ENCODE results near the gene TM9SF3.
"Not testable (repeated sequence)": the region's sequence is repeated elsewhere in the genome, so short reads cannot be mapped to it uniquely, and the experiment has no call there.

Gene TM9SF3

DNA sequence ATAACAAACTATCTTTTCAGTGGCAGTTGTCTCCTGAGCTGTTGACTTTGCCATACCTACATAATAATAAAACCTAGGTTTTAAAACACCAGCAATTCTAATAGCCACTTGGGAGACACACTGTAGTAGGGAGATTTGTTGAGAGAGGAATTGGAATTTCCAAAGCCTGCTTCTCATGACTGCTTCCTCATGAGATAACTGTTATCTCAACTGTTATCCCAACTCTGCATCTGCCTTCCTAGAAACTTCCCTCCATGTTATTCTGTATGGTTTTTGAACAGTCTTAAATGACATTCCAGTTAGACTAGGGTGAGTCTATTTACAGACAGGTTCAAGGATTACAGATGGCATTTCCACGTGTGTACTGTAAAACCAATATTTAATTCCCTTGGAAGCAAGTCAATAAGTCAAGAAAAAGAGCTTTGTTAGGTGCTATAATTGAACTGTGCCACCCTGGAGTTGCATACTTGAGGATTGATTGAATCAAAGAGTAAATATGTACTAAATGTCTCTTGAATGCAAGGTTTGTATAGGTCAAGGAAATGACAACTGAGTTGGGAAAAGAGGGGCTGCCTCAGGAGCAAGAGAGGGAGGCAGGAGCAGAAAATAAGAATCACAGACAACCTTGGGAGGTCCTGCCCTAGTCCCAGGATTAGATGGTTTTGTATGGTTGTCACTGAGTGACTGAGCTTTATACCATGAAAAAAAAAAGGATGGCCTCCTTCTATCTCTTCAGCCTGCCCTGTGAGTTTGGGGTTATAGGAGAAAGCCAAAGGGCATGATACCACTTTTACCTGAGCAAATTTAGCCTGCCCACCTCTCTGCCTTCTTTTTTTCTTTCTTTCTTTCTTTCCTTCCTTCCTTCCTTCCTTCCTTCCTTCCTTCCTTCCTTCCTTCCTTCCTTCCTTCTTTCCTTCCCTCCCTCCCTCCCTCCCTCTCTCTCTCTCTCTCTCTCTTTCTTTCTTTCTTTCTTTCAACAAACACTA is 9.9 kb upstream of the TM9SF3 start:
- DNase-seq = no peak

DNA sequence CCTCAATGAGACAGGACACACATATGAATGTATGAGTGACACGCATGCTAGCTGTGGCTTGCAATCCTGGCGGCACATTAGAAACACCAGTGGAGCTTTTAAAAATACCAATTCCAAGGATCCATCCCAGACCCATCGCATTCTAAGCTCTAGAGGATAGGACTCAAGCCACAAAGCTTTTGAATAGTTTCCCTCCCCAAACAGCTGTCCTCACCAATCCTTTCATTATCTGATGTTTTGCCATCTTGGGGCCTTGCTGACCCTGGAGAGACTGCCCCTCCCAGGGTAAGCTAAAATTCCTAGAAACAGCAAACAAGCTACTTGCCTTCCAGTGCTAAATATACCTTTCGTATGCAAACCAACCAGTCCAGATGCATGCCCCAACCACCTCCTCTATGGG is 8.9 kb upstream of the TM9SF3 start:
- DNase-seq = no peak

DNA sequence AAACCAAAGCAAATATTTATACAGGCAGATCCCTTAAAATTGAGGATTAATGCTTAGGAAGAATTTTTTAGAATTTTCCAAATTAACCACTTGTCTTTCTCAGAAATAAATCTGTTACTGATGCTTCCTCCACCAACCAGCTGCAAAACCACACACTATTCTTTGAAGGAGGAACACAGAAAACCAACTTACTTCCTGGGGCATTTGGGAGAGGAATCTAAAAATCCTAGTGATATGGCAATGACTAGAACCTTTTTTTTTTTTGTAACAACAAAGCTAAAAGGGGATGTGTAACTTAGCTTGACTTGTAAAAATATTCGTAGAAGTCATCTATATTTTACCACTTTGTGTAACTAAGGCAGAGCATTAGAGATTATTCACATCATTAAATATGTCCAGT is 5.1 kb upstream of the TM9SF3 start:
- DNase-seq = no peak

DNA sequence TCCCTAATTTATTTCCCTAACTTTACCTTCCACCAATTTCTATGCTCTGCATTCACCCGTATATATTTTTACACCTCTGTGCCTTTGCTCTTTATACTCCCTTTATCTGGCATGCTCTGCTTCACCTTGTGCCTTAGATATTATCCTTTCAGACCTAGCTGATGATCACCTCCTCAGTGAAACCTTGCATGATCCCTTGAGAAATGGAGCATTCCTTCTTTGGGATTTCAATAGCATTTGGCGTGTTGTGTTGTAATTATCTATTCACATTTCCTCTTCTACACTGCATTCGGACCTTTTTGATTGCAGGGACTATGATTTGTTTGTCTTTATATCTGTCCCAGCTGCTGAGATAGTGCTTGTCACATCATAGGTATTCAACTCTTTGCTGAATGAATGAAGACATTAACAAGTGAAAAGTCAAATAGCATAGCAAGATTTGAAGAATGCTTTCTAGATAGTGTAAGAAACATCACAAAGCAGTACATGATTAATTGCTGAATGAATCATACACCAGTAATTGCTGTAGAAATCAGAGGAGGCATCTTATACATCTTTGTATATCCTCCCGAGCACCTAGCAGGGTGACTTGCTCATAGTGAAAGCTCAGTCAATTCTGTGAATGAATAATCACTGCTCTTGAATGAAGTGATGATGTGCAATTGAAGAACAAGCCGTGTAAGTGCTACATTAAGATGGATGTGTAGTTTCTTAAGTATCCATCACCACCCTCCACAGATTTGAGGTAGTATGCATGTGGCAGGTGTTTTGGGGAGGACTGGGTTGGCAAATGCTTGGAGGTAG is 2.0 kb upstream of the TM9SF3 start:
- DNase-seq = no peak

DNA sequence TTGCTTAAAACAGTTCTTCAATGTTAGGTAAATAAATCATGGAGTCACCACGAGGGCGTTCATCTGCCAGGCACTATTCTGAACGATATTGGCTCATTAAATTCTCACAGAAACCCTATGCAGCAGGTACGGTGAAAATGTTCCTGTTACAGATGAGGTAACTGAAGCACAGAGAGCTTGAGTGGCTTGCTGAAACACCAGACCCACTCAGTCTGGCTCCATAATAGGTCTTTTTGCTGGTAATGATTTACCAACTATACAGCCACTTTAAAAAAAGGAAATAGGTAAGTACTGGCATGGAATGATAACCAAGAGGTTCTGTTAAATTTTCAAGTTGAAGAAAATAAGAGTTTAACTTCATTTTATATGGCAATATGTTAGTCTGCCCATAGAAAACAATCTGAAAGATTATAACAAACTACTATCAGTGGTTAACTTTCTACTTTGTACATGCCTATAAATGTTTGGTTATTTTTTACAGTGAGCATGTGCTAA is 1.3 kb upstream of the TM9SF3 start:
- no peak for DNase-seq

DNA sequence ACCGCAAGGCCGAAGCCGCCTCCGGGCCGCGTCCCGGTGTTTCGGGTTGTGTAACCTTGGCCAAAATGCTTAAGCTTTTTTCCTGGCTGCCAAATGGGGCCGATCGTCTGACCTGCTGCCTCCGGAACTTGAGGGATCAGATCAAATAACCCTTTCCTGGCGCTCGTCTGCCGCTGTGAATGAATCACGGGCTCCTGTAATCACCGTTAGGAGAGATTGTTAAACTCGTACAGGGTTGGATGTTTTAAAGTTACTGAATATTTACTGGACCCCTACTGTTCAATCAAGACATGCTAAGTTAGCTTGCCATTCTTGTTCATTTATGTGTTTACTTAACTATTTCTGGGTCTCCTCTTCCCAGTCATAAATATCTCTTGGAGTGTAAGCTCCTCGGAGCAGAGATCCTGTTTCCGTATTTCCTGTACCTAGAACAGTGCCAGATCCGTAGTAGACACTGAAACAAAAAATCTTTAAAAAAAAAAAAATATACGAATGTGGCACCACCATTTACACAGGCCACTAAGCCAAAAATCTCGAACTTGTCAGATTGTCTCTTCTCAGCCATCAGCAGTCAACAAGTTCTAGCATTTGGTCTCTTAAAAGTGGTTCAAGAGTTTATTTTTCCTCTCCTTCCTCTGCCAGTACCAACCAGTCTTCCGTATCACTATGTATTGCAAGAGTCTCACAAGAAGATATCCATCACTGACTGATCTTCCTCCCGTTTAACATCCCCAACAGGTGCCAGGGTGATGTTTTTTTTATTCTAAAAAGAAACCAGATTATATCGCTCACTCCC is 650 bp upstream of the TM9SF3 start:
- DNase-seq = peak in 1 of 2 donors; percentile 19

DNA sequence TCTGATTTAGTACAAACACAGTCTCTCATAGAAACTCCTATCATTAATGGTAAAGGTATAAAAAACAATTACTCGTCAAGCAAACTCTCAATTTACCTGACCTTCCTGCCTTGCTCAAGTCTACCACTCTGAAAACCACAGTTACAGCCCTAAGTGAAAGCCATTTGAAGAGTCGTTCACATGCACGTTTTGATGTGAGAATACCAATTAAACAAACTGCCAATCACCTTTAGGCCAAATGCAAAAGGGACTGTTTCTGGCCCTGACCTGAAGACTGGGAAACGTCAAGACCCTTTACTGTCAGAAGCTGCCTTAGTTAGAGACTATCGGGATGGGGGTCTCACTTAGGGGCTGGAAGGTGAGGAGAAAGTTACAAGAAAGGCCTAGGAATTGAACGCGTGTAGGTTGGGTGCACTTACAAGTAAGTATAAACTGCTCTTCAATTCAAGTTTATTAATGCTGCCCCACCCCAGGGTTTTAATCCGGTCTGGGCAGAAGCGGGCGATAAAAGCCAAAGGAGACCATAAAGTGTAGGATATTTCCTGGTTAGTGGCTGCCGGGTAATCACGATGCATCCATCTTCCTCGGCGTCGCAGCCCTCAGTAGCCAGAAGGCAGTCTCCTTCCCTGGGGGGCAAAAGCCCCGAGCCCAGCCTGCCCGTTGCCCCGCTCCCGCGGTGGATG is 935 bp downstream of the TM9SF3 start:
- DNase-seq = peak; percentile 17 to 64

DNA sequence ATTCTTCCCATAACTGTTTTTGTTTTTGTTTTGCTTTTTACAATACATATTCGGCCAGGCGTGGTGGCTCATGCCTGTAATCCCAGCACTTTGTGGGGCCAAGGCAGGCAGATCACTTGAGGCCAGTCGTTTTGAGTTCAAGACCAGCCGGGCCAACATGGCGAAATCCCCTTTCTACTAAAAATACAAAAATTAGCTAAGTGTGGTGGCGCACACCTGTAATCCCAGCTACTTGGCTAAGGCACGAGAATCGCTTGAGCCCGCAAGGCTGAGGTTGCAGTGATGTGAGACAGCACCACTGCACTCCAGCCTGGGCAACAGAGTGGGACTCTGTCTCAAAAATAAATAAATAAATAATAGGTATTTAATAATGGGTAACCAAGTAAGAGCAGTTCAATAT is 2.3 kb downstream of the TM9SF3 start:
- DNase-seq = no peak

DNA sequence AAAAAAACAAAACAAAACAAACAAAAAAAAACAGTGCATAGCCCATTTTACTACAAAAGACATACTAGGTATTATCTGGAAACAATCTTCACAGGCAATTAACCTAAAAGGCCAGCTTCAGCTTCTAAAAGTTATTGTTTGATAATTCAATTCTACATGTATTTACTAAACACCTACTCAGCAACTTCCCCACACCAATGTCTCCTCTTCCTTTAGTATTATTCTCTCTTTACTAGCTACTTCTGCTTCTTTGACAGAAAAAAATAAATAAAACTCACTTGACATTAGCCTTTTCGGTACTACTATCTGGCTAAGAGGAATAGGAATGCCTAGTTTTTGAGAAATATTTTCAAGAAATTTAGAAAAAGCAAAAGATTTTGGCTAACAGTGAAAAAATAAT is 2.8 kb downstream of the TM9SF3 start:
- no peak for DNase-seq

DNA sequence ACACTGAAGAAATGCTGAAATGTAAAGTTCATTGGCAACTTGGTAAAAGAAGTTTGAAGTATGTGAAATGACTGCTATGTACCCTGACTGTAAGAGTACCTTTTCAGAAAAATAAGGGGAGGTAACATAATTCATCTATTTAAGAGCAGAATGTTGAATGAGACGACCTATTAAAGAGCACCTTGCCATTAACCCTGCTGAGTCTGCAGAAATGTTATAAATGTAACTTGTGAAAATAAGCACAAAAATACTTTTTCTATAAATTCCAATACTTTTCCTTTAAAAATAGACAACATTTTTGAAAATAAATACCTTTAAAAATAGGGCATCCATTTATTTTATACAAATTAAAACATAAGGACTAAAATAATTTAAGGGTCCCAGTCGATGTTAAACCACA is 7.7 kb downstream of the TM9SF3 start:
- DNase-seq = no peak

DNA sequence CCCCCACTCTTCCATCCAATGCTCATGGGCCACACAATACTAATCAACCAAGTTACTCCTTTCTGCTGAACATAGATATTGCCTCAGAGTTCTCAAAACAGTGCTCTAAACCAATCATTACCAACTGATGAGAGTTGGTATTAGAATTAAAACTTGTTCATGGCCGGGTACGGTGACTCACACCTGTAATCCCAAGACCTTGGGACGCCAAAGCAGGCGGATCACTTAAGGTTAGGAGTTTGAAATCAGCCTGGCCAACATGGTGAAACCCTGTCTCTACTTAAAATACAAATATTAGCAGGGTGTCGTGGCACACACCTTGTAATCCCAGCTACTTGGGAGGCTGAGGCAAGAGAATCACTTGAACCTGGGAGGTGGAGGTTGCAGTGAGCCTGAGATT is 8.2 kb downstream of the TM9SF3 start:
- DNase-seq = no peak

DNA sequence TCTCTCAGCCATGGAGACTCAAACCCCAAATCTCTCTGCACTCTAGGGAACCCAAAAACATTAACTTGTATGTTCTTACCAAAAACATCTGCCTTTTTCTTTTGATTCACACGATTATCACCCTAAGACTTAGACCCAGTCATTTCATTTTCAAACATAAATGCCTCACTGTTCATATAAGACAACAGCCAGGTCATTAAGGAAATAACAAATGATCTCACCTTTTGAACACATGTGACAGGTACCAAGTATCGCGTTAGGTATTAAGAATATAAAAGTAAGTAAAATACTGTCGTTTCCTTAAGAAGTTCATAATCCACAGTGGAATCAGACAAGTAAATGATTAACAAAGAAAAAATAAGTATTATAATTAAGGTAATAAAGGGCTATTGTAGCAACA is 8.8 kb downstream of the TM9SF3 start:
- DNase-seq = no peak

DNA sequence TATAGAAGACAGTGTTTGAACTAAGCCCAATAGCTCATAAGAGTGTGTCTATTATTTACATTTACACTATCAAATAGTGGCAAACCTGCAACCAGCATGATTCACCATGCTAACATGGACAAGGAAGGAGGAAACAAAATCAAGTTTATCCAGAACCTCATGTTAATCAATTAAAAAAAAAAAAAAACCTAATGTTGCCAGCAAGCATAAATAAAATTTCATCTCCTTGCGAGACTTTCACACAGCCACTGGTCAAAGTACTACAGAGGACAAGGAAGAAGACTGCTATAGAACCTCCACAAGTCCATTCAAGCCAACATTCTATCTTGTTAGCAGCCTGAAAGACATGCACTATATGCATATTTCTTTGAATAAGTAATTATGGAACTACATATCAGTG is 9.7 kb downstream of the TM9SF3 start:
- no peak for DNase-seq

DNA sequence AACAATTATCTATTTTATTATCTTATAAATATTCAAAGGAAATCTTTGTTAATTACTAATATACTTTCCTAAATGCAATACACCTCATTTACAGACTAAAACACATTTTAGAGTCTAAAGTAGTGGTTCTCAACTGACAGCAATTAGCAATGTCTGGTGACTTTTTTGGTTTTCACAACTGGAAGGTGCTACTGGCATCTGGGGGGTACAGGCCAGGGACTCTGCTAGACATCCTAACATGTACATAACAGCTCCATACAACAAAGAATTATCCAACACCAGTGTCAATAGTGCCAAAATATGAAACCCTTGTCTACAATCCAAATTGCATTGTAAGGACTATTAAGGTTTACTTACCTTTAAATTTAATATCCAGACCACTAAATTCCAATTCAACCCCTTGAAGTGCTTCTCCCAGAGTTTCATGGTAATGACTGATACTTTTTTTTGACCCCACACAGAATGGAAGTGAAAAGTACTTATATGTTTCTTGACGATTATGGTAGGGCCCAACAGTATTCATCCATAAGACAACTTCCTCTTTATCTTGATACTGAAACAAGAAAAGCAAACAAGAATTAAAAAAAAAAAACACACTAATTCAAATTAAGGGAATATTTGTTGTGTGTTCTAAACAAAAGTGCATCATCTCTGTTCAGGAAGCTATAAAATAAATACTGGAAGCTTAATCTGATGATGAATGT is 10.4 kb downstream of the TM9SF3 start:
- no peak for DNase-seq

DNA sequence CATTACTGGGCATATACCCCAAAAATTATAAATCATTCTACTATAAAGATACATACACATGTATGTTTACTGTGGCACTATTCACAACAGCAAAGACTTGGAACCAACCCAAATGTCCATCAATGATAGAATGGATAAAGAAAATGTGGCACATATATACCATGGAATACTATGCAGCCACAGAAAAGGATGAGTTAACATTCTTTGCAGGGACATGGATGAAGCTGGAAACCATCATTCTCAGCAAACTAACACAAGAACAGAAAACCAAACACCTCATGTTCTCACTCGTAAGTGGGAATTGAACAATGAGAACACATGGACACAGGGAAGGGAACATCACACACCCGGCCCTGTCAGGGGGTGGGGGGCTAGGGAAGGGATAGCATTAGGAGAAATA is 12.2 kb downstream of the TM9SF3 start:
- DNase-seq = not testable (repeated sequence)

DNA sequence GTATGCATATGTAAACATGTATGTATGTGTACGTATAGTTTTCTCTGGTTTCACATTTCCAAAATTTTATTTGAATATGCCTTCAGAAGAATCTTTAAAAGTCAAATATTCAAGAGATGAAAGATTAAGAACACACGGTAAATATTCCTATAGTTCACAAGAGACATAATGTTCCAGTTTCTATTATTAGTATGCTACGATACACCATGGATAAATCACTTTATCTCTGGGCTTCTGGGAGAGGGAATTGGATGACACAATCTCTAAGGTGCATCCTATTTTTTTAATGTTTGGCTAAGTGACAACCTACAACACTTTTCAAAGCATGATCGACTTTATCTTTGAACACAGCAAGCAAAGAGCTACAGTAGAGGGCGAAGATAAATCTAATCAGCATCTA is 13.8 kb downstream of the TM9SF3 start:
- DNase-seq = no peak

DNA sequence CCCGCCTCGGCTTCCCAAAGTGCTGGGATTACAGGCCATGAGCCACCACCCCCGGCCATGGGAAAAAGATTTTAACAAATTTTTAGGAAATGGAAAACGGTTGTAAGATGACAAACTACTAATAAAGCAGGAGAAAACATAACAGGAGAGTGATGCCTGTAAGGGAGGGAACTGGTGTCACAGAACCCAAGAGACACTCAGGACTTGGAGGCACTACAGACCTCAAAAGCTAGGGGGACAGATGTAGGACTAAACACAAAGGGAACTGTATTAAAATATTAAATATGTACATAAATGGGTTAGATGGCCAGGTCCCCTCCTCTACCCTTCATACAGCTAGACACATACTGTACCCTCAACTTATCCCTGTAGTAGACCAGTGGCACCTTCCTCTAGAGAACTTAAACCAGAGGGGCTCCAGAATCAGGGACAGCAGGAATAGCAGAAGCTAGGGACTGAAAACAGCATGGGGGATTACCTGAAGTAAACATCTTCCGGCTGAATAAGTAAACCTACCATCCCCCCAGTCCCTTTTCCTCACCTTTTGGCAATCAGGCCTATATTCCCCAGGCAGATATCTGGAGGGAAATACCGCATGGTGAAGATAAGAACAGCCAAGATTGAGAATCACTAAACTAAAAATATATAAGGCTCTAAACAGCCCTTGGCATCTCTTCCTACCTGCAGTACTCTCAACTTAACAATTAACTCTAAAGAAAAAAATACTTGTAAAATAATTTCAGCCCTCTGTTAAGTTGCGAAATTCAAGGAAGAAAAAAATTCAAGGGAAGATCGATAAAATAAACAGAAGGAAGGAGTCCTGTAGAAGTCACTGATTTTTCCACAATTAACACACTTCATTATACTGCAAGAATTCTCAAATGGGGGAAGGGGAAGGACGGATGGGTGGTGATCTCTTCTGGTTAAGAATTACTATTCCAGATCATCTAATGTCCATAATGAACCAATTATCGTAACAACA is 15.5 kb downstream of the TM9SF3 start:
- DNase-seq = no peak

DNA sequence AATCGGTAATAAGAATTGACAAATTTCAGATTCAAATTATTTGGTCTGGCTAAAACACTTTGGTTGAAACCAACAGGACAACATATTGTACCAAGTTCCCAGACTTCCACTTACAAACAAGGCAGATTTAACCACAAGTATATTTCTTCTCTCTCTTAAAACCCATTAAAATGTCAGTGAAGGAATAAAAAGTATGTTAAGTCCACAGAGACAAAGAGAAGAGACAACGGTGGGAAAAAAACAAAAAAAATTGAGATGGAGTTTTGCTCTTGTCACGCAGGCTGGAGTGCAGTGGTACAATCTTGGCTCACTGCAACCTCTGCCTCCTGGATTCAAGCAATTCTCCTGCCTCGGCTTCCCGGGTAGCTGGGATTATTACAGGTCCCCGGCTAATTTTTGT is 16.3 kb downstream of the TM9SF3 start:
- no peak for DNase-seq

DNA sequence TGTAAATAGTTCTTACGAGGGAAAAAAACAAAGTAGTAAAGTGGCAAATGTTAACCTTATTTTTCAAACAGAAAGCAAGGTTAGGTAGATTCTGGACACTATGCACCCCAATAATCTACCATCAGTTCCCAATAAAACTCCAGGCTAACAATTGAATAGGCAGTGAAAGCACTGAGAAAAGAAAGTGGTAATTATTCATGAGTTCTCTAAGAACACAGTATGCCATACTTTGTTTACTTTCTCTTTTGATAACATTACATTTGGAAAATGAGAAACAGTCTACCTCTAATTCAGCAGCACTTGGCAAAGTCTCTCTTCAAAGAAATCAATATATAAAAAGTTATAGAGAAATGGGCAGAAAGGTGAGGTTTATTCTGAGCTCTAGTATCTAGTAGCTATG is 18.4 kb downstream of the TM9SF3 start:
- no peak for DNase-seq

DNA sequence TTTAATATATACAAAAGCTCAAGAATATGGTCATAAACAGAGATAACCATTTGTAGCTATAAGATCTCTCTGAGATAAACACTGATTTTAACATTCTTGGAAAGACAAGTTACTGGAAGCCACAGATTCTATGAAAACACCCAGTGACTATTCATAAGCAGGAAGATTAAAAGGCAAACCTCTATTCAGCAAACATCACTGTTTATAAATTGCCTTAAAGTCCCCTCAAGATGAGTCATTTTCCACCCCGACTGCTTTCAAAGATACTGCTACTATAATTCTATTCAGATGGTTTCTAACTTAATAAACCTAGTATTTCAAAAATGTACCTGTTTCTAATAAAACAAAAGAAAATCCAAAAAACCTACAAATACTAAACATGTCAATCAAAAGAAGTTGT is 21.0 kb downstream of the TM9SF3 start:
- DNase-seq = no peak
